Right atrium auricular region (tissue), 2 donors: ENCODE results near the gene METRNL. TPM values are rescaled to one million over a fixed set of nuclear protein-coding genes. Genes with fewer than 3 reads are reported as not detected.

Experiments used
- DNase-seq: peaks from one replicate; pipeline ENCODE4 v3.0.0-alpha.2; 2019; ENCODE audit warnings: low spot score
- H3K27ac ChIP-seq, 2 donors: fragments of 200-600 bp; sonication (generic); 1 replicate in 1 of 2; 2 replicates in 1 of 2; pipeline ENCODE4 v1.5.1; 2016 to 2019
- H3K27me3 ChIP-seq, 2 donors: fragments of 200-600 bp; sonication (generic); one replicate each; pipeline versions ENCODE4 v1.5.1 to v1.6.0; 2017 to 2019
- H3K36me3 ChIP-seq: fragments of 200-600 bp; sonication (generic); one replicate; pipeline ENCODE4 v1.5.1; 2016
- H3K4me1 ChIP-seq, 2 donors: fragments of 200-600 bp; sonication (generic); one replicate each; pipeline versions ENCODE4 v1.5.1 to v1.6.0; 2017 to 2019
- H3K4me3 ChIP-seq, 2 donors: fragments of 200-600 bp; sonication (generic); 1 replicate in 1 of 2; 2 replicates in 1 of 2; pipeline ENCODE4 v1.5.1; 2017 to 2019; ENCODE audit warnings: mild to moderate bottlenecking in 1 of 2, moderate library complexity in 1 of 2
- H3K9me3 ChIP-seq, 2 donors: fragments of 200-600 bp; sonication (generic); one replicate each; pipeline ENCODE4 v1.5.1; 2019
- total RNA-seq, 2 donors: library from RNA; depleted of rRNA; stranded (reverse); fragments of >200 nt; gene quantifications; one replicate each; pipeline ENCODE4 v1.1.0, GENCODE V29; 2016
- TF ChIP-seq, protein P1 (sequence below), 2 donors: fragments of 200-600 bp; sonication (generic); IDR thresholded peaks; one replicate each; pipeline ENCODE4 v1.5.1; 2019; ENCODE audit warnings: antibody characterized with exemption in 2 of 2

METRNL gene
- total RNA-seq, 2 donors from 2014 or later: 62.9 to 104 TPM

- no peak for DNase-seq
- TF ChIP-seq, protein P1, sequence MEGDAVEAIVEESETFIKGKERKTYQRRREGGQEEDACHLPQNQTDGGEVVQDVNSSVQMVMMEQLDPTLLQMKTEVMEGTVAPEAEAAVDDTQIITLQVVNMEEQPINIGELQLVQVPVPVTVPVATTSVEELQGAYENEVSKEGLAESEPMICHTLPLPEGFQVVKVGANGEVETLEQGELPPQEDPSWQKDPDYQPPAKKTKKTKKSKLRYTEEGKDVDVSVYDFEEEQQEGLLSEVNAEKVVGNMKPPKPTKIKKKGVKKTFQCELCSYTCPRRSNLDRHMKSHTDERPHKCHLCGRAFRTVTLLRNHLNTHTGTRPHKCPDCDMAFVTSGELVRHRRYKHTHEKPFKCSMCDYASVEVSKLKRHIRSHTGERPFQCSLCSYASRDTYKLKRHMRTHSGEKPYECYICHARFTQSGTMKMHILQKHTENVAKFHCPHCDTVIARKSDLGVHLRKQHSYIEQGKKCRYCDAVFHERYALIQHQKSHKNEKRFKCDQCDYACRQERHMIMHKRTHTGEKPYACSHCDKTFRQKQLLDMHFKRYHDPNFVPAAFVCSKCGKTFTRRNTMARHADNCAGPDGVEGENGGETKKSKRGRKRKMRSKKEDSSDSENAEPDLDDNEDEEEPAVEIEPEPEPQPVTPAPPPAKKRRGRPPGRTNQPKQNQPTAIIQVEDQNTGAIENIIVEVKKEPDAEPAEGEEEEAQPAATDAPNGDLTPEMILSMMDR (IDR thresholded peaks at IDR 0.05): no peak
- Histone ChIP-seq H3K27me3 (no peaks in the 10 kb centered on the region), H3K9me3 (no peaks in the 10 kb centered on the region), H3K36me3 (no peaks in the 10 kb centered on the region), H3K4me3 (no peak overlapping the region), H3K27ac (no peak overlapping the region), H3K4me1 (peaks cover 0 to 15% of the 10 kb centered on the region in 2 donors)
These were observed 43.4 kb downstream of the METRNL start for GRCh38 chr17:83122834-83123233.

DNA sequence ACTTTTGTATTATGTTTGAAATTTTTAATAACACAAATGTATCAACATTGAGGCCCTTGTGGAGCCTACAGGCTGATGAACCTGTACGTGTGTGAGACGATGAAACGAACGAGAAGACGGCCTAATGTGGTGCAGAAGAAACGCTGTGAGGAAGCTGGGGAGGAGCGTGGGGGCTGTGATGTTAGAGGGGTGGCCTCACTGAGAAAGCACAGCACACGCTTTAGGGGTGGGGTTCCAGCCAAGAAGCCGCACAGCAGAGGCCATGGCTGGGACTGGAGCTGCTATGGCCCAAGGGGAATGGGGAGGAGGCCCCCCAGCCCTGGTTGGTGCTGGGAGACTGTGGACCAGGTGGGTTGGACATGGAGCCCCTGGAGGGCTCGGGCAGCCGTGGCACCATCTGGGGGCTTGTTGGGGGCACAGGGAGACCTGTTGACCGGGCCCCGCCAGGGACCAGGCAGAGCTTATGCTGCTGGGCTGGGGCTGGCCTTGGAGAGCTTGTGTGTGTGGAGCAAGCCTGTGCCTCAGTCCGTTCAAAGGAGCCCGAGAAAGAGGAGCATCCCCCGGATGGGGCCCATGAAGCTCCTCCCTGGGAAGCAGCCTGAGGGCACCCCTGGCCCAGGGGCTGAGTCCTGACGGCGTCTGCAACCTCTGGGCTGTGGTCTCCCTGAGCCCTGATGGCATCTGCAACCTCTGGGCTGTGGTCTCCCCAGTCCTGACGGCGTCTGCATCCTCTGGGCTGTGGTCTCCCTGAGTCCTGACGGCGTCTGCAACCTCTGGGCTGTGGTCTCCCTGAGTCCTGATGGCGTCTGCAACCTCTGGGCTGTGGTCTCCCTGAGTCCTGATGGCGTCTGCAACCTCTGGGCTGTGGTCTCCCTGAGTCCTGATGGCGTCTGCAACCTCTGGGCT is 44.7 kb downstream of the METRNL start:
- no peaks in the 10 kb centered on the region for H3K27me3 ChIP-seq
- H3K9me3 ChIP-seq: no peaks in the 10 kb centered on the region
- DNase-seq: no peak
- TF ChIP-seq, protein P1 (IDR thresholded peaks at IDR 0.05): no peak
- peaks cover 0 to 6% of the 10 kb centered on the region in 2 donors for H3K4me1 ChIP-seq
- H3K27ac ChIP-seq: no peak overlapping the region
- no peak overlapping the region for H3K4me3 ChIP-seq
- H3K36me3 ChIP-seq: no peaks in the 10 kb centered on the region

DNA sequence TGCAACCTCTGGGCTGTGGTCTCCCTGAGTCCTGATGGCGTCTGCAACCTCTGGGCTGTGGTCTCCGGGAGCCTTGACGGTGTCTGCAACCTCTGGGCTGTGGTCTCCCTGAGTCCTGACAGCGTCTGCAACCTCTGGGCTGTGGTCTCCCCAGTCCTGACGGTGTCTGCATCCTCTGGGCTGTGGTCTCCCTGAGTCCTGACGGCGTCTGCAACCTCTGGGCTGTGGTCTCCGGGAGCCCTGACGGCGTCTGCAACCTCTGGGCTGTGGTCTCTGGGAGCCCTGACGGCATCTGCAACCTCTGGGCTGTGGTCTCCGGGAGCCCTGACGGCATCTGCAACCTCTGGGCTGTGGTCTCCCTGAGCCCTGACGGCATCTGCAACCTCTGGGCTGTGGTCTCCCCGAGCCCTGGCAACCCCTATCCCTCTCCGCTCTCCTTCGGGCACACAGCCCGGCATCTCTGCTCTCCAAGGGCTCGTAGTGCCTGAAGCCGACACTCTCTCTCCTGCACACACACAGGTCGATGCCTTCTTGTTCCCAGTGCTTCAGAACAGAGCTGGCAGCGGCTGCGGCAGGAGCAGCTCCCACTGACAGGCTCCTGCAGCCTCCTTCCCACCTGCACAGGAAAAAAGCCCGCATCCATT is 45.6 kb downstream of the METRNL start:
- Histone ChIP-seq H3K4me3 (no peak overlapping the region), H3K4me1 (no peaks in the 10 kb centered on the region), H3K27ac (no peak overlapping the region), H3K36me3 (no peaks in the 10 kb centered on the region), H3K9me3 (no peaks in the 10 kb centered on the region), H3K27me3 (no peaks in the 10 kb centered on the region)
- TF ChIP-seq, protein P1 (IDR thresholded peaks at IDR 0.05): no peak
- DNase-seq: no peak

DNA sequence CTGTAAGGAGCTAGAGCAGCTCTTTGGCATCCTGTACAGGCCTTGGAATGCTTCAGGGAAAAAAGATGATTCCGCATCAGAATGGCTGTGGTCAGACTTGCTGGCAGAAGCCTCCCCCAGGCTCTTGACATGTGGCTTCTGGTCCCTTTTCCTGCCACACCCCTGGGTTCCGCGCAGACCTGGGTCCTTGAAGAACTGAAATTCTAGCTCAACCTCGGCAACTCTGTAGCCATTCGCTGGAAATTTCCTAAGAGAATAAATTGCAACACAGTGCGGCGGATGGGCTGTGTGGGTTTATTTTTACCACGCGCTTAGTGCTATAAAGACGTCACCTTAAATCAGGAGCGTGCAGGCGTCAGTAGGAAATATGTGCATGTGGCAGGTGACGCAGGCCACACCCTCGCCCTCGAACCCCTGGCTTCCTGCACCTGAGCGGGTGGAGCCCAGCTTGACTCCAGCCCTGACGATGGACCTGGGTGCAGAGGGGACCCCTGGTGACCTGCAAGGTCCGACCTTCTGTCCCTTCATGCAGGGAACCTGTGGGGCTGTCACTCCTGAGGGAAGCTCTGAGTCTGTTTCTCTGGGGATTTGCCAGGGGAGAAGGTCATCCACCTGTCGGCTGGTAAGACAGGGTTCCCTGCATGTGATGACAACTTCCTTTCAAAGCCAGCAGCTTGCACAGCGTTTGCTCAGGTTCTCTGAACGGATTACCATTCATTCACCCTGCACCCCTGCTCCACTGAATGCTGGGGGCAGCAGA is 46.3 kb downstream of the METRNL start:
- TF ChIP-seq, protein P1 (IDR thresholded peaks at IDR 0.05): no peak
- DNase-seq: peak; percentile 76
- Histone ChIP-seq H3K4me1 (no peaks in the 10 kb centered on the region), H3K27ac (no peak overlapping the region), H3K4me3 (no peak overlapping the region), H3K9me3 (no peaks in the 10 kb centered on the region), H3K27me3 (no peaks in the 10 kb centered on the region), H3K36me3 (no peaks in the 10 kb centered on the region)

DNA sequence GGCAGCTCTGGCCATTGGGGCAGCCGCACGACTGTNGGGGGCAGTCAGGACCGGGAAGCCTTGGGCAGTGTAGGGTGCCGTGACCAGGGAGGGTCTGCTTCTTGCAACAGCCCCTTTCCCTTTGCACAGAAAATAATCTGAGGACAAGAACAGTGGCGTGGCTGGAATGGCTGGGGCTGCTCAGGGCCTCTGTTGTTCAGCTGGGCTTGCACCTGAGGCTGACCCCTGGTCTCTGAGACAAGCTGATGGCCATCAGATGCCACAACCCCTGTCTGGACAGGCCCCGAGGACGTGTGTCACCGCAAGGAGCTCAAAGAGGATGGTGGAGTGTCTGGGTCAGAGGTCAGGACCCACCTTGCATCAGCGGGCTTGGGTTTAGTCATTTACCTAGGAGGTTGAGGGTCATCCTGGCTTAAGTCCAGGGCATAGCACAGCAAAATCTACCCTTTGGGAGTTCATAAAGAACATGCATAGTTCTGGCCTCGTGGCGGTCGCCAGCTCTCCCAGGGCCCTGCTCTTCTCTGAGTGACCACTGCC is 46.9 kb downstream of the METRNL start:
- TF ChIP-seq, protein P1 (IDR thresholded peaks at IDR 0.05): no peak
- Histone ChIP-seq H3K36me3 (no peaks in the 10 kb centered on the region), H3K4me3 (no peak overlapping the region), H3K27me3 (no peaks in the 10 kb centered on the region), H3K27ac (no peak overlapping the region), H3K9me3 (no peaks in the 10 kb centered on the region), H3K4me1 (no peaks in the 10 kb centered on the region)
- DNase-seq: no peak
